ENCODE measurements around the gene TAS1R1.

TAS1R1 gene

GRCh38 chr1:6554907-6555778 is at the start of gene TAS1R1:
Gene TAS1R1, plus strand, starts transcription at chr1:6555307. Its CDS starts 67 bp downstream, at chr1:6555374.
- no peak for DNase-seq

- DNase-seq, result no peak
These were observed 49.5 kb upstream of the TAS1R1 start for GRCh38 chr1:6505367-6506209.

GRCh38 chr1:6506210-6507036 is 48.7 kb upstream of the TAS1R1 start:
- no peak for DNase-seq

- DNase-seq, result no peak
These were observed 48.1 kb upstream of the TAS1R1 start for GRCh38 chr1:6507037-6507428.

- DNase-seq, result no peak
These were observed 47.6 kb upstream of the TAS1R1 start for GRCh38 chr1:6507461-6507911.

- DNase-seq, result no peak
These were observed 46.8 kb upstream of the TAS1R1 start for GRCh38 chr1:6508154-6508815.

- no peak for DNase-seq
These were observed 46.3 kb upstream of the TAS1R1 start for GRCh38 chr1:6508816-6509189.

GRCh38 chr1:6509220-6509918 is 45.7 kb upstream of the TAS1R1 start:
- DNase-seq, result no peak

GRCh38 chr1:6509919-6510291 is 45.2 kb upstream of the TAS1R1 start:
- no peak for DNase-seq

- DNase-seq, result no peak
These were observed 44.6 kb upstream of the TAS1R1 start for GRCh38 chr1:6510493-6510892.

- DNase-seq, result no peak
These were observed 44.1 kb upstream of the TAS1R1 start for GRCh38 chr1:6511056-6511455.

- DNase-seq, result no peak
These were observed 43.4 kb upstream of the TAS1R1 start for GRCh38 chr1:6511561-6512244.

- DNase-seq, result no peak
These were observed 42.7 kb upstream of the TAS1R1 start for GRCh38 chr1:6512245-6512907.

- DNase-seq, result no peak
These were observed 42.2 kb upstream of the TAS1R1 start for GRCh38 chr1:6512908-6513280.

GRCh38 chr1:6513320-6513801 is 41.7 kb upstream of the TAS1R1 start:
- no peak for DNase-seq

GRCh38 chr1:6515771-6516170 is 39.3 kb upstream of the TAS1R1 start:
- no peak for DNase-seq

GRCh38 chr1:6517435-6517851 is 37.7 kb upstream of the TAS1R1 start:
- DNase-seq, result no peak

GRCh38 chr1:6519491-6519934 is 35.6 kb upstream of the TAS1R1 start:
- no peak for DNase-seq

GRCh38 chr1:6519935-6520671 is 35.0 kb upstream of the TAS1R1 start:
- no peak for DNase-seq

- no peak for DNase-seq
These were observed 33.6 kb upstream of the TAS1R1 start for GRCh38 chr1:6521536-6521935.

Data from NCI-H1694 (cell line).